DND-41 (cell line): Measurements from ENCODE around the gene CADPS.

Source experiments
- ATAC-seq: fragments of 200-7000 bp; cut with Tn5 transposase; 3 replicates; pipeline ENCODE4 v1.9.1; 2021; ENCODE audit warnings: low read depth; ENCODE audit not compliant: insufficient read depth
- DNase-seq: peaks from one replicate; pipeline ENCODE4 v3.0.0-alpha.2; 2020
- H2AFZ ChIP-seq: 2 replicates; pipeline ENCODE4 v1.6.0; 2012; ENCODE audit warnings: low read depth, low read length
- H3K27ac ChIP-seq: 2 replicates; pipeline ENCODE4 v1.5.1; 2012; ENCODE audit warnings: low read length, inconsistent platforms
- H3K27me3 ChIP-seq: fragments of 200-600 bp; sonication (generic); 2 replicates; pipeline ENCODE4 v1.6.0; 2012; ENCODE audit warnings: low read length, mild to moderate bottlenecking, inconsistent platforms; ENCODE audit not compliant: insufficient read depth, poor library complexity
- H3K36me3 ChIP-seq: 2 replicates; pipeline ENCODE4 v1.5.1; 2012; ENCODE audit warnings: low read length, inconsistent platforms; ENCODE audit not compliant: insufficient read depth
- H3K4me1 ChIP-seq: 2 replicates; pipeline ENCODE4 v1.5.1; 2012; ENCODE audit warnings: mild to moderate bottlenecking, low read length; ENCODE audit not compliant: insufficient read depth
- H3K4me2 ChIP-seq: 2 replicates; pipeline ENCODE4 v1.6.0; 2012; ENCODE audit warnings: mild to moderate bottlenecking, moderate library complexity, low read length, inconsistent platforms; ENCODE audit not compliant: insufficient read depth
- H3K4me3 ChIP-seq, 2 experiments: fragments of 200-600 bp in 1 of 2; shearing (Covaris generic) in 1 of 2; 2 replicates each; pipeline ENCODE4 v1.5.1; 2012 to 2016; ENCODE audit warnings: inconsistent platforms in 2 of 2, low read length in 2 of 2, mild to moderate bottlenecking in 2 of 2, low read depth in 1 of 2, moderate library complexity in 1 of 2
- H3K79me2 ChIP-seq: 2 replicates; pipeline ENCODE4 v1.6.0; 2012; ENCODE audit warnings: low read length, inconsistent platforms; ENCODE audit not compliant: insufficient read depth
- H3K9ac ChIP-seq: 2 replicates; pipeline ENCODE4 v1.6.0; 2012; ENCODE audit warnings: low read depth, mild to moderate bottlenecking, inconsistent platforms, low read length, moderate library complexity
- H3K9me3 ChIP-seq: 2 replicates; pipeline ENCODE4 v1.5.1; 2012; ENCODE audit warnings: low read length, moderate library complexity, mild to moderate bottlenecking, inconsistent platforms; ENCODE audit not compliant: insufficient read depth, severe bottlenecking
- H4K20me1 ChIP-seq: 2 replicates; pipeline ENCODE4 v1.6.0; 2012; ENCODE audit warnings: low read length; ENCODE audit not compliant: insufficient read depth
- EZH2 ChIP-seq: IDR thresholded peaks from 3 replicates; pipeline ENCODE4 v1.6.1; 2012; ENCODE audit warnings: borderline replicate concordance, low read depth, mild to moderate bottlenecking, moderate library complexity, low read length, inconsistent platforms; ENCODE audit not compliant: severe bottlenecking
- TF ChIP-seq, protein P1 (sequence below): IDR thresholded peaks from 2 replicates; pipeline ENCODE4 v1.5.1; 2012; ENCODE audit warnings: borderline replicate concordance, low read length, moderate library complexity, mild to moderate bottlenecking; ENCODE audit not compliant: poor library complexity, severe bottlenecking; ENCODE audit errors: extremely low read depth

The CADPS gene

DNA sequence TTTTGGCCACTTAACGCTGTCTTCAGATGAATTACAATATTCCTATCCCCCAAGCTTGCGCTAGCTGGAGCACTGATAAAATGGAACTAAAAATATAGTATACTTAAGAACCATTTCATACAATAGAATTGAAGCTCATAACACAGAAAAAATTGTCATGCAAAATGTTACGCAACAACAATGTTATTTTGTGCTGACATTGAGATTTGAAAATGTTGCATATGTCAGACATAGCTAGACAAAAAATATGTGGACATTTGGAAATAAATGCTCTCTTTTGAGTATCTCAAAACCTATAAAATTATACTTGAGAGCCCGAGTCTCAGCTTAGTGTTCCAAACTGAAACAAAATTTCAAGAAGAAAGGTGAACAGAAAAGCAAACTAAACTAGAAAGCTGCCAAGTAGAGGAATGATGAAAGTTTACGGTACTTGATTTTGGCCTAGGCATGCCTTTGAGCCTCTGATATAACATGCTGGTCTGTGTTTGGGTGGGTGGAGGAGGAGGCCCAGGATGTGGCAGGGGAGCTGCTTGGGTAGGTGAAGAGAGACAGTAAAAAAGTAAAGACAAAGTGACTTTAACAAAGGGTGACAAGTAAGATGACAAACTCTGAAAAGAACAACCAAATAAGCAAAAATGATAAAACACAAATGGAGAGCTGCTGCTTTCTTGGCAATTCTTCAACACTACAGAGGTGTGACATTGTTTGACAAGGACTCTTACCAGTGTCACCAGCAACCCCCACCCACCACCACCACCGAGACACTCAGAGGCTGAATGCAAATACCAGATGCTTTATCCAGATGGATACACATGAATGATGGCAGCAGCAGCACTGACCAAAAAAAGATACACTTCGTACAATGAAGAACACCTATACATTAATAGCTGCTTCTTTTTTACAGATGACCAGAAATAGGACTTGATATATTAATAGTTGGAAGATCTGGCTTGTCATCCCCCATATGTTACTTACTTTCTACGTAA is 372.6 kb downstream of the CADPS start:
- Histone ChIP-seq H3K36me3 (no peaks in the 10 kb centered on the region), H3K27me3 (no peaks in the 10 kb centered on the region), H3K9ac (no peak overlapping the region), H3K79me2 (no peaks in the 10 kb centered on the region), H3K4me3 (no peak overlapping the region), H3K4me2 (no peak overlapping the region), H3K9me3 (no peaks in the 10 kb centered on the region), H2AFZ (no peak overlapping the region), H3K4me1 (no peaks in the 10 kb centered on the region), H3K27ac (no peak overlapping the region), H4K20me1 (no peaks in the 10 kb centered on the region)
- no peak for ATAC-seq
- no peak for TF ChIP-seq EZH2
- no peak for DNase-seq

DNA sequence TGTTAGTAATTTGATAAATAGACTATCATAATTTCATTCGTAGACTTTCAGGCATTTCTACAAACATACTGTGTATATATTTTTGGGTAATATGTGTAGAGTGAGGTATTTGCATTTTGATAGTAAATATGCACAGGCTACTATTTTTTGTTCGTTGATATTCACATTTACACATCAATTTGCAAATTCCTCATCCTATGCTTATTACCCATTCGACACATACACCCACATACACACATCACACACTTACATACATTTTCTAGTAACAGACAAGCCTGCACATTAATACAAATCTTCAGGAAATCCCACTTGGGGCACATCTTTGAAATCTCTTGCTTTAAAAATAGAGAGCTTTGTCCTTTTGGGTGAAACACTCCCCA is 373.9 kb downstream of the CADPS start:
- no peak overlapping the region for H3K4me3 ChIP-seq
- DNase-seq (no peak), ATAC-seq (no peak)
- no peak overlapping the region for H3K27ac ChIP-seq
- no peaks in the 10 kb centered on the region for H3K36me3 ChIP-seq
- H3K79me2 ChIP-seq, result no peaks in the 10 kb centered on the region
- H4K20me1 ChIP-seq, result no peaks in the 10 kb centered on the region
- TF ChIP-seq, protein P1, sequence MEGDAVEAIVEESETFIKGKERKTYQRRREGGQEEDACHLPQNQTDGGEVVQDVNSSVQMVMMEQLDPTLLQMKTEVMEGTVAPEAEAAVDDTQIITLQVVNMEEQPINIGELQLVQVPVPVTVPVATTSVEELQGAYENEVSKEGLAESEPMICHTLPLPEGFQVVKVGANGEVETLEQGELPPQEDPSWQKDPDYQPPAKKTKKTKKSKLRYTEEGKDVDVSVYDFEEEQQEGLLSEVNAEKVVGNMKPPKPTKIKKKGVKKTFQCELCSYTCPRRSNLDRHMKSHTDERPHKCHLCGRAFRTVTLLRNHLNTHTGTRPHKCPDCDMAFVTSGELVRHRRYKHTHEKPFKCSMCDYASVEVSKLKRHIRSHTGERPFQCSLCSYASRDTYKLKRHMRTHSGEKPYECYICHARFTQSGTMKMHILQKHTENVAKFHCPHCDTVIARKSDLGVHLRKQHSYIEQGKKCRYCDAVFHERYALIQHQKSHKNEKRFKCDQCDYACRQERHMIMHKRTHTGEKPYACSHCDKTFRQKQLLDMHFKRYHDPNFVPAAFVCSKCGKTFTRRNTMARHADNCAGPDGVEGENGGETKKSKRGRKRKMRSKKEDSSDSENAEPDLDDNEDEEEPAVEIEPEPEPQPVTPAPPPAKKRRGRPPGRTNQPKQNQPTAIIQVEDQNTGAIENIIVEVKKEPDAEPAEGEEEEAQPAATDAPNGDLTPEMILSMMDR, result no peak
- no peak for TF ChIP-seq EZH2
- H2AFZ ChIP-seq, result no peak overlapping the region
- no peak overlapping the region for H3K9ac ChIP-seq
- H3K9me3 ChIP-seq, result no peaks in the 10 kb centered on the region
- no peaks in the 10 kb centered on the region for H3K4me1 ChIP-seq
- H3K4me2 ChIP-seq, result no peak overlapping the region
- H3K27me3 ChIP-seq, result no peaks in the 10 kb centered on the region

- no peaks in the 10 kb centered on the region for H3K27me3 ChIP-seq
- no peaks in the 10 kb centered on the region for H4K20me1 ChIP-seq
- H3K9ac ChIP-seq, result no peak overlapping the region
- no peak for DNase-seq
- TF ChIP-seq, protein P1, result no peak
- no peak for TF ChIP-seq EZH2
- no peak overlapping the region for H3K4me2 ChIP-seq
- ATAC-seq, result no peak
- no peaks in the 10 kb centered on the region for H3K9me3 ChIP-seq
- H3K79me2 ChIP-seq, result no peaks in the 10 kb centered on the region
- H3K4me1 ChIP-seq, result no peaks in the 10 kb centered on the region
- H3K4me3 ChIP-seq, result no peak overlapping the region
- no peaks in the 10 kb centered on the region for H3K36me3 ChIP-seq
- no peak overlapping the region for H3K27ac ChIP-seq
- no peak overlapping the region for H2AFZ ChIP-seq
Observed at GRCh38 chr3:62500556-62501288, 374.5 kb downstream of the CADPS start.

DNA sequence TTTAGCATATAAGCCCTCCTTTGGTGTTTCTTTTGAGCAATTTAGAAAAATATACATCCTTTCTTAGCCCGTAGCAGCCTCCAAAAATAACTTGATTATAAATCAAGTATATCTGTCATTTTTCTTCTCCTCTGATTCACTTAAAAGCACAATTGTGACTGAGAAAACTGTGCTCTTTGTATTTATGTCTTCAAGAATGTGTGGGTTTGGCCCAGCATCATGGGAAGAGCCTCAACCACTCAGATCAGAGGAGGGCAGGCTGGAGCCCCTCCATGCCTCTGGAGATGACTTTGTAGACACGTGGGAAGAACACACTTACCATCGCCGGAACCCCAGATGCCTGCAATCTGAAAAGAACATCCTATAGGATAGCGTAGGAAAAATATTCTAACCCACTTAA is 378.1 kb downstream of the CADPS start:
- Histone ChIP-seq H2AFZ (no peak overlapping the region), H4K20me1 (no peaks in the 10 kb centered on the region), H3K27me3 (no peaks in the 10 kb centered on the region), H3K9ac (no peak overlapping the region), H3K9me3 (no peaks in the 10 kb centered on the region), H3K4me2 (no peak overlapping the region), H3K27ac (no peak overlapping the region), H3K4me3 (no peak overlapping the region), H3K4me1 (no peaks in the 10 kb centered on the region), H3K36me3 (no peaks in the 10 kb centered on the region), H3K79me2 (no peaks in the 10 kb centered on the region)
- TF ChIP-seq, protein P1, result no peak
- TF ChIP-seq EZH2, result no peak
- ATAC-seq, result no peak
- no peak for DNase-seq
